K562 (cell line): ENCODE measurements around the gene PGAP2. TPM values are rescaled to one million over a fixed set of nuclear protein-coding genes. Genes with fewer than 3 reads are reported as not detected.

ENCODE experiments used
- ARID3A ChIP-seq: IDR thresholded peaks from 2 replicates; pipeline ENCODE4 v1.6.1; 2012; ENCODE audit warnings: low read depth, low read length, improper control_type of control experiment, borderline replicate concordance
- FOXA3 ChIP-seq, 2 experiments: fragments of 450-650 bp in 1 of 2; sonication (generic) in 1 of 2; formaldehyde crosslinking; IDR thresholded peaks in 1 of 2; conservative IDR thresholded peaks in 1 of 2; 2 replicates each; pipeline versions ENCODE4 v1.4.0 to v1.8.0; 2020 to 2022; ENCODE audit warnings: mild to moderate bottlenecking in 2 of 2, missing genetic modification reagents in 1 of 2
- GATAD2B ChIP-seq: fragments of 450-650 bp; IDR thresholded peaks from 2 replicates; pipeline ENCODE4 v1.6.1; 2017; ENCODE audit warnings: mild to moderate bottlenecking, borderline replicate concordance
- KDM4B ChIP-seq, 2 experiments: fragments of 450-650 bp in 1 of 2; sonication (generic) in 1 of 2; IDR thresholded peaks; 2 replicates each; pipeline ENCODE4 v1.6.1; 2016 to 2017; ENCODE audit warnings: borderline replicate concordance in 2 of 2, antibody characterized with exemption in 1 of 2, low read depth in 1 of 2, mild to moderate bottlenecking in 1 of 2
- MAFK ChIP-seq: IDR thresholded peaks from 2 replicates; pipeline ENCODE4 v1.6.1; 2011; ENCODE audit warnings: low read length, improper control_type of control experiment
- MED1 ChIP-seq: sonication (generic); formaldehyde crosslinking; IDR thresholded peaks from 2 replicates; pipeline ENCODE4 v1.8.1; 2023; ENCODE audit warnings: missing genetic modification reagents, borderline replicate concordance
- MTA3 ChIP-seq: fragments of 450-650 bp; formaldehyde crosslinking; IDR thresholded peaks from 2 replicates; pipeline ENCODE4 v1.6.1; 2017; ENCODE audit warnings: mild to moderate bottlenecking, borderline replicate concordance
- NR2C2 ChIP-seq, 2 experiments: fragments of 200-800 bp in 1 of 2; sonication (Bioruptor generic) in 1 of 2; sonication (generic) in 1 of 2; formaldehyde crosslinking in 1 of 2; IDR thresholded peaks; 2 replicates each; pipeline versions ENCODE4 v1.6.1 to v1.8.0; 2016 to 2022; ENCODE audit warnings: mild to moderate bottlenecking in 1 of 2, missing compliant biosample characterization in 1 of 2, missing genetic modification characterization in 1 of 2, missing genetic modification reagents in 1 of 2
- POLR2AphosphoS5 ChIP-seq: IDR thresholded peaks from 2 replicates; pipeline ENCODE4 v1.6.1; 2011; ENCODE audit warnings: mild to moderate bottlenecking, low read depth, low read length, moderate library complexity; ENCODE audit not compliant: control insufficient read depth, insufficient read depth
- POLR2G ChIP-seq: fragments of 200-400 bp; formaldehyde crosslinking; IDR thresholded peaks from 2 replicates; pipeline ENCODE4 v1.6.1; 2017; ENCODE audit warnings: low read depth, mild to moderate bottlenecking, antibody characterized with exemption, low read length, moderate library complexity
- ZNF280A ChIP-seq: fragments of 450-650 bp; IDR thresholded peaks from 2 replicates; pipeline ENCODE4 v1.6.1; 2018; ENCODE audit warnings: mild to moderate bottlenecking, low read depth; ENCODE audit not compliant: partially characterized antibody
- ZNF280B ChIP-seq: fragments of 250-450 bp; sonication (Bioruptor Pico); IDR thresholded peaks from 2 replicates; pipeline ENCODE4 v1.5.1; 2021; ENCODE audit warnings: mild to moderate bottlenecking
- ZNF282 ChIP-seq: sonication (generic); formaldehyde crosslinking; IDR thresholded peaks from 2 replicates; pipeline ENCODE4 v1.8.1; 2023; ENCODE audit warnings: missing genetic modification reagents
- ZNF518B ChIP-seq: fragments of 250-450 bp; sonication (Bioruptor Pico); IDR thresholded peaks from 2 replicates; pipeline ENCODE4 v1.5.0; 2021; ENCODE audit warnings: mild to moderate bottlenecking, moderate library complexity
- polyA plus RNA-seq, 8 experiments: library from polyadenylated mRNA; depleted of rRNA in 4 of 8; stranded (reverse) in 5 of 8; unstranded in 3 of 8; fragments of >200 nt; fragmentation: Nextera tagmentation in 2 of 8; fragmentation: Illumina TruSeq in 1 of 8; extraction: Ambion mirVana in 2 of 8; extraction: Trizol in 1 of 8; gene quantifications; 2 replicates each; pipeline versions ENCODE4 v1.2.1 to v1.2.3, GENCODE V29; 2011 to 2014; ENCODE audit warnings: inconsistent platforms in 1 of 8, missing spikeins in 1 of 8
- total RNA-seq, 7 experiments: library from RNA; depleted of rRNA in 6 of 7; stranded (reverse); fragments of >200 nt in 6 of 7; fragmentation: Illumina TruSeq in 2 of 7; extraction: Trizol in 2 of 7; gene quantifications; 2 replicates each; pipeline versions ENCODE4 v1.2.1 to v1.2.3, GENCODE V29; 2011 to 2021; ENCODE audit warnings: low replicate concordance in 1 of 7
- TF ChIP-seq, protein P1 (sequence below): fragments of 250-450 bp; sonication (Bioruptor Pico); IDR thresholded peaks from 2 replicates; pipeline ENCODE4 v1.6.1; 2021; ENCODE audit warnings: mild to moderate bottlenecking
- TF ChIP-seq, protein P2 (sequence below): sonication (generic); formaldehyde crosslinking; IDR thresholded peaks from 2 replicates; pipeline ENCODE4 v1.8.0; 2022; ENCODE audit warnings: mild to moderate bottlenecking, missing genetic modification reagents

Gene PGAP2
- total and polyA plus RNA-seq, 9 of the 15 experiments (the other 6 are each of a cell fraction or from before 2014, with no cell fraction given): 17.9 to 47.2 (median 33.7) TPM

- TF ChIP-seq ZNF518B (CRISPR knock-in tag) (no peak), POLR2G (0 out of 2 replicates have a peak, but pooled peaks have one; percentile 34), POLR2AphosphoS5 (peak; percentile 48; the same call in 1 of the 2 replicates), KDM4B (IDR thresholded peaks at IDR 0.05; ENCODE audit: borderline replicate concordance in 2 of 2, low read depth in 1 of 2) (peak in 1 of 2 experiments; percentile 25; a peak in 1 of 4 replicates), ZNF282 (CRISPR knock-in tag) (no peak), ARID3A (no peak), MAFK (no peak), MTA3 (0 out of 2 replicates have a peak, but pooled peaks have one; percentile 11), GATAD2B (no peak), ZNF280B (CRISPR knock-in tag) (no peak), FOXA3 (CRISPR knock-in tag; conservative IDR thresholded peaks at IDR 0.05 in 1 of 2, IDR thresholded peaks at IDR 0.05 in 1 of 2) (no peak), MED1 (CRISPR knock-in tag) (no peak), ZNF280A (no peak), NR2C2 (CRISPR knock-in tag; IDR thresholded peaks at IDR 0.05) (no peak), NR2C2 (tag; IDR thresholded peaks at IDR 0.05) (no peak)
- TF ChIP-seq, protein P1, sequence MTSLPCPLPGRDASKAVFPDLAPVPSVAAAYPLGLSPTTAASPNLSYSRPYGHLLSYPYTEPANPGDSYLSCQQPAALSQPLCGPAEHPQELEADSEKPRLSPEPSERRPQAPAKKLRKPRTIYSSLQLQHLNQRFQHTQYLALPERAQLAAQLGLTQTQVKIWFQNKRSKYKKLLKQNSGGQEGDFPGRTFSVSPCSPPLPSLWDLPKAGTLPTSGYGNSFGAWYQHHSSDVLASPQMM (CRISPR knock-in tag): no peak
- TF ChIP-seq, protein P2, sequence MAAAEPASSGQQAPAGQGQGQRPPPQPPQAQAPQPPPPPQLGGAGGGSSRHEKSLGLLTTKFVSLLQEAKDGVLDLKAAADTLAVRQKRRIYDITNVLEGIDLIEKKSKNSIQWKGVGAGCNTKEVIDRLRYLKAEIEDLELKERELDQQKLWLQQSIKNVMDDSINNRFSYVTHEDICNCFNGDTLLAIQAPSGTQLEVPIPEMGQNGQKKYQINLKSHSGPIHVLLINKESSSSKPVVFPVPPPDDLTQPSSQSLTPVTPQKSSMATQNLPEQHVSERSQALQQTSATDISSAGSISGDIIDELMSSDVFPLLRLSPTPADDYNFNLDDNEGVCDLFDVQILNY: no peak
Measured at GRCh38 chr11:3837793-3838192, 29.4 kb downstream of the PGAP2 start (continued).
